Measurements from ENCODE around the gene PIGN.
"Not testable (repeated sequence)": the region's sequence is repeated elsewhere in the genome, so short reads cannot be mapped to it uniquely, and the experiment has no call there.

The PIGN gene

DNA sequence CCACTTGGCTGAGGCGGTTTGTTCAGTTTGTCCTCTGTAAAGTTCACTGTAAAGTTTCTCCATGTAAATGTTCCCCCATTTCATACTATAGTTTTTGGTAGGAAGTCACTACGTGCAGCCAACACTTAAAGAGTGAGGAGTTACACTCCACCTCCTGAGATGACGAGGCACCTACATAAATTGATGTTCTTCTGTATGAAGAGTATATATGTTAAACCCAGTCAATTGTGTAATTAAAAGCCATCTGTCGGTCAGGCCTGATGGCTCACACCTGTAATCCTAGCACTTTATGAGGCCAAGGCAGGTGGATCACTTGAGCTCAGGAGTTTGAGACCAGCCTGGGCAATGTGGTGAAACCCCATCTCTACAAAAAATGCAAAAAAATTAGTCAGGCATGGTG is 7.6 kb downstream of the PIGN start:
- TF ChIP-seq, protein P1, sequence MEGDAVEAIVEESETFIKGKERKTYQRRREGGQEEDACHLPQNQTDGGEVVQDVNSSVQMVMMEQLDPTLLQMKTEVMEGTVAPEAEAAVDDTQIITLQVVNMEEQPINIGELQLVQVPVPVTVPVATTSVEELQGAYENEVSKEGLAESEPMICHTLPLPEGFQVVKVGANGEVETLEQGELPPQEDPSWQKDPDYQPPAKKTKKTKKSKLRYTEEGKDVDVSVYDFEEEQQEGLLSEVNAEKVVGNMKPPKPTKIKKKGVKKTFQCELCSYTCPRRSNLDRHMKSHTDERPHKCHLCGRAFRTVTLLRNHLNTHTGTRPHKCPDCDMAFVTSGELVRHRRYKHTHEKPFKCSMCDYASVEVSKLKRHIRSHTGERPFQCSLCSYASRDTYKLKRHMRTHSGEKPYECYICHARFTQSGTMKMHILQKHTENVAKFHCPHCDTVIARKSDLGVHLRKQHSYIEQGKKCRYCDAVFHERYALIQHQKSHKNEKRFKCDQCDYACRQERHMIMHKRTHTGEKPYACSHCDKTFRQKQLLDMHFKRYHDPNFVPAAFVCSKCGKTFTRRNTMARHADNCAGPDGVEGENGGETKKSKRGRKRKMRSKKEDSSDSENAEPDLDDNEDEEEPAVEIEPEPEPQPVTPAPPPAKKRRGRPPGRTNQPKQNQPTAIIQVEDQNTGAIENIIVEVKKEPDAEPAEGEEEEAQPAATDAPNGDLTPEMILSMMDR (IDR thresholded peaks at IDR 0.05): no peak
- no peaks in the 10 kb centered on the region for H3K36me3 ChIP-seq
- H3K27ac ChIP-seq: no peak overlapping the region
- no peaks in the 10 kb centered on the region for H3K9me3 ChIP-seq
- H3K27me3 ChIP-seq: no peaks in the 10 kb centered on the region
- H3K4me3 ChIP-seq (ENCODE audit: low read depth in 1 of 2, low read length in 1 of 2): no peak overlapping the region
- H3K4me1 ChIP-seq (ENCODE audit: control insufficient read depth in 1 of 2, insufficient read depth in 1 of 2, low read depth in 1 of 2, low read length in 1 of 2): peaks cover 0 to 5% of the 10 kb centered on the region in 2 experiments

DNA sequence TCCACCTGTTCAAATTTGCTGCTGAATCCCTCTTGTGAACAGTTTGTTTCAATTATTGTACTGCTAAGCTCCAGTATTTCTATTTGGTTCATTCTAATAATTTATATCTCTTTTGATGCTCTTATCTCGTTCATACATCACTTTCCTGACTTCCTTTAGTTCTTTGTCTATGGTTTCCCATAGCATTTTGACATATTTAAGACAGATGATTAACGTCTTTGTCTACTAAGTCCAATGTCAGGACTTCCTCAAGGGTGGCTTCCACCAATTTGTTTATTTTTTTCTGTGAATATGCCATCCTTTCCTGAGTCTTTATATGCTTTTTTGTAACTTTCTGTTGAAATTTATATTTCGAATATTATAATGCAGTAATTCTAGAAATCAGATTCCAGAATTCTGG is 9.6 kb downstream of the PIGN start:
- TF ChIP-seq, protein P1 (IDR thresholded peaks at IDR 0.05): no peak
- no peaks in the 10 kb centered on the region for H3K9me3 ChIP-seq
- H3K4me3 ChIP-seq (ENCODE audit: low read depth in 1 of 2, low read length in 1 of 2): no peak overlapping the region
- H3K27me3 ChIP-seq: no peaks in the 10 kb centered on the region
- no peaks in the 10 kb centered on the region for H3K36me3 ChIP-seq
- peaks cover 0 to 5% of the 10 kb centered on the region in 2 experiments for H3K4me1 ChIP-seq (ENCODE audit: control insufficient read depth in 1 of 2, insufficient read depth in 1 of 2, low read depth in 1 of 2, low read length in 1 of 2)
- no peak overlapping the region for H3K27ac ChIP-seq

DNA sequence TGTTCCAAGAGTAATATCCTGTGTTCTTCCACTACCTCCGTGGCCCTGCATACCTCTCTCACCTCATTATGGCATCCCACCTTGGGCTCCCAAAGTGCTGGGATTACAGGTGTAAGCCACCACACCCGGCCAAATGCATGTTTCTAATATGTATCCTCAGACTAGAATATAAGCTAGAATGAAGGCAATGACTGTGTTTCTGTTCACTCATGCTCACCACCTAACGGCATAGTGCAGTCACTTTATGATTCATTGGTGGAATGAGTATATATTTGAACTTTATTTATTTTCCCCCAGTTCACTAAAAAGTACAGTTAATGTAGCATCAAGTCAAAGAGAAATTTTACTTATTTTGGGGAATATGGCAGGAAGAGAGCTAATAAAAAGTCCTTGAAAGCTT is 11.3 kb downstream of the PIGN start:
- H3K36me3 ChIP-seq: no peaks in the 10 kb centered on the region
- TF ChIP-seq, protein P1 (IDR thresholded peaks at IDR 0.05): no peak
- no peaks in the 10 kb centered on the region for H3K27me3 ChIP-seq
- no peak overlapping the region for H3K27ac ChIP-seq
- H3K4me1 ChIP-seq (ENCODE audit: control insufficient read depth in 1 of 2, insufficient read depth in 1 of 2, low read depth in 1 of 2, low read length in 1 of 2): no peaks in the 10 kb centered on the region
- H3K9me3 ChIP-seq: no peaks in the 10 kb centered on the region
- no peak overlapping the region for H3K4me3 ChIP-seq (ENCODE audit: low read depth in 1 of 2, low read length in 1 of 2)

DNA sequence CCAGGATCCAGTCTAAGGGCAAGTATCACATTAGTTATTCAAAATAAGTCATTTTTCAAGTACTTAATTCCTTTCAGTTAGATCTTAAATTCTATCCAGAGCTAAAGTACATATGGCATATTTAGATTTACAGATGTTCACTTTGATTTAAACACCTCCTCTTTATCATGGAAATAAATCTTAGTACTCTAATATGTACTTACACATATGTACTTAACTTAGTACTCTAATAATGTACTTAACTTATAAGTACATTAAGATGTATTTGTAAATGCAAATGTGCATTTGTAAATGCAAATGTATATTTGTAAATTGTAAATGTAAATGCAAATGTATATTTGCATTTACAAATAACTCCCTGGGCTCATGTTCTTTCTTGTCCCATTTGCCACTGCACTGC is 14.6 kb downstream of the PIGN start:
- H3K27ac ChIP-seq: no peak overlapping the region
- TF ChIP-seq, protein P1 (IDR thresholded peaks at IDR 0.05): no peak
- no peaks in the 10 kb centered on the region for H3K27me3 ChIP-seq
- no peaks in the 10 kb centered on the region for H3K36me3 ChIP-seq
- no peak overlapping the region for H3K4me3 ChIP-seq (ENCODE audit: low read depth in 1 of 2, low read length in 1 of 2)
- no peaks in the 10 kb centered on the region for H3K9me3 ChIP-seq
- H3K4me1 ChIP-seq (ENCODE audit: control insufficient read depth in 1 of 2, insufficient read depth in 1 of 2, low read depth in 1 of 2, low read length in 1 of 2): peaks cover 0 to 6% of the 10 kb centered on the region in 2 experiments

DNA sequence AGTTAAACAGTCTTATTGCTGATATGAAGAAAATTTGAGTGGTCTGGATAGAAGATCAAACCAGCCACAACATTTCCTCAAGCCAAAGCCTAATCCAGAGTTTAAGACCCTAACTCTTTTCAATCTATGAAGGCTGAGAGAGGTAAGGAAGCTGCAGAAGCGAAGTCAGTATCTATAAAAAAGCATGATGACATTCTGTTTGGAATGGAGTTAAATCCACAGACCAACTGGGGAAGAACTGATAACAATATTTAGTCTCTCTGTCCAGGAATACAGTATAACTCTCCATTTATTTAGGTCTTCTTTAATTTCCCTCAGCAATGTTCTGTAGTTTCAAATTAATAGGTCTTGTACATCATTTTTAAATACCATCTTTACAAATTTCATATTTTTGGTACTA is 16.0 kb downstream of the PIGN start:
- Histone ChIP-seq H3K27ac (no peak overlapping the region), H3K4me1 (ENCODE audit: control insufficient read depth in 1 of 2, insufficient read depth in 1 of 2, low read depth in 1 of 2, low read length in 1 of 2) (peaks cover 0 to 6% of the 10 kb centered on the region in 2 experiments), H3K27me3 (no peaks in the 10 kb centered on the region), H3K4me3 (ENCODE audit: low read depth in 1 of 2, low read length in 1 of 2) (no peak overlapping the region), H3K36me3 (no peaks in the 10 kb centered on the region), H3K9me3 (no peaks in the 10 kb centered on the region)
- TF ChIP-seq, protein P1 (IDR thresholded peaks at IDR 0.05): no peak

DNA sequence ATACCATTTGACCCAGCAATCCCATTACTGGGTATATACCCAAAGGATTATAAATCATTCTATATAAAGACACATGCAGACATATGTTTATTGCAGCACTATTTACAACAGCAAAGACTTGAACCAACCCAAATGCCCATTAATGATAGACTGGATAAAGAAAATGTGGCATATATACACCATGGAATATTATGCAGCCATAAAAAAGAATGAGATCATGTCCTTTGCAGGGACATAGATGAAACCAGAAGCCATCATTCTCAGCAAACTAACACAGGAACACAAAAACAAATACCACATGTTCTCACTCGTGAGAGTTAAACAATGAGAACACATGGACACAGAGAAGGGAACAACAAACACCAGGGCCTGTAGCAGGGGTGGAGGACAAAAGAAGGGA is 20.3 kb downstream of the PIGN start:
- H3K4me1 ChIP-seq (ENCODE audit: control insufficient read depth in 1 of 2, insufficient read depth in 1 of 2, low read depth in 1 of 2, low read length in 1 of 2); H3K4me3 ChIP-seq (ENCODE audit: low read depth in 1 of 2, low read length in 1 of 2); H3K9me3 ChIP-seq; H3K36me3 ChIP-seq; H3K27ac ChIP-seq; H3K27me3 ChIP-seq: not testable (repeated sequence)

Data from neutrophil (primary cell).